Activated CD4-positive, alpha-beta memory T cell treated with anti-CD3 and anti-CD28 coated beads for 36 hours (primary cell): Measurements from ENCODE around the gene TLR6. TPM values are rescaled to one million over a fixed set of nuclear protein-coding genes. Genes with fewer than 3 reads are reported as not detected.
"Not testable (repeated sequence)": the region's sequence is repeated elsewhere in the genome, so short reads cannot be mapped to it uniquely, and the experiment has no call there.

Experiments
- CTCF ChIA-PET: fragments of 350-600 bp; sonication (Branson Sonifier 250); formaldehyde crosslinking; loops from one replicate; lab custom pipeline; 2021; ENCODE audit warnings: antibody characterized with exemption, inconsistent platforms; lab: Charles Lee
- POLR2A ChIA-PET: fragments of 350-600 bp; sonication (Branson Sonifier 250); formaldehyde crosslinking; loops from one replicate; lab custom pipeline; 2021; ENCODE audit warnings: antibody characterized with exemption; lab: Charles Lee
- DNase-seq: peaks from one replicate; pipeline ENCODE4 v3.0.0-alpha.2; 2020
- H3K27ac Mint-ChIP-seq: one replicate; pipeline ENCODE4 v1.8.0; 2021; ENCODE audit warnings: mixed read lengths
- H3K27me3 Mint-ChIP-seq: one replicate; pipeline ENCODE4 v1.8.0; 2021; ENCODE audit warnings: mixed read lengths
- H3K36me3 Mint-ChIP-seq: one replicate; pipeline ENCODE4 v1.8.0; 2021; ENCODE audit warnings: mixed read lengths
- H3K4me1 Mint-ChIP-seq: one replicate; pipeline ENCODE4 v1.8.0; 2021; ENCODE audit warnings: low read depth, mixed read lengths
- H3K4me3 Mint-ChIP-seq: one replicate; pipeline ENCODE4 v1.8.0; 2021; ENCODE audit warnings: mild to moderate bottlenecking, mixed read lengths
- H3K9me3 Mint-ChIP-seq: one replicate; pipeline ENCODE4 v1.8.0; 2021; ENCODE audit warnings: mixed read lengths
- intact Hi-C: fragments of 100-400 bp; cut with micrococcal nuclease; formaldehyde crosslinking; loops from one replicate; pipeline ENCODE4 v1.15.1; 2023
- total RNA-seq, 2 experiments: library from RNA; stranded (reverse); gene quantifications; one replicate each; pipeline ENCODE4 v1.2.3, GENCODE V29; 2021

TLR6 gene
- total RNA-seq, 2 experiments from 2014 or later, result 1.4 to 2.2 TPM

DNA sequence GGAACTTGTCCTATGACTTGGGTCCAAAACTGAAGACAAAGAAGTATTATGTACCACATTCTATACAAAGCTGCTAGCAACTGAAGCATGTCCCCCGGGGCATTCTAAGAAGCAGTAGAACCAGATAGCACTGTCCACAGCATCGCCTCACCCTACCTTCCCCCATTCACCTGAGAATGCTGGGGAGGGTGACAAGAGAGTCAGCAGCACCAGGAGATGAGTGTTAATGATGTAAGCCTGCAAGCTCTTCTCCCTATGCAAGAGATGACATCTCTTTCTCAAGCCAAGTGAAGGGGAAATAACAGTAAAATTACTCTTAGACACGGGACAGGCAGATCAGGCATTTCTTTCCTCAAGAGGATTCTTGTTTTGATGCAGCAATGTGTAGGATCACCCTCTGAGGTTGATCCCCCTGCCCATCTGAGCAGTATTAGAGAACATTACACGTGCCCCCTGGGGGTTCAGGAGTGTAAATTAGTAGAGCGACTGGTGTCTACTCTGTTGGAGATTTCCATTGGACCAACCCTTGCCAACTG, 38.1 kb downstream of the TLR6 start:
- peaks cover 4% of the 10 kb centered on the region for H3K36me3 Mint-ChIP-seq
- no peak overlapping the region for H3K27ac Mint-ChIP-seq
- ChIA-PET POLR2A (no interaction called here), CTCF (interaction anchor here (1.2 to 1.5 kb wide), 2 partner anchors 42 to 59 kb away, joined by 4 to 7 read pairs; no protein-coding TSS in a partner anchor)
- intact Hi-C loops, result loop anchor here (2.0 kb wide), 1 partner anchor 20 kb away; no protein-coding TSS in a partner anchor
- no peak for DNase-seq
- peaks cover 20% of the 10 kb centered on the region for H3K9me3 Mint-ChIP-seq
- H3K4me3 Mint-ChIP-seq, result no peak overlapping the region
- no peaks in the 10 kb centered on the region for H3K27me3 Mint-ChIP-seq
- peaks cover 22% of the 10 kb centered on the region for H3K4me1 Mint-ChIP-seq

DNA sequence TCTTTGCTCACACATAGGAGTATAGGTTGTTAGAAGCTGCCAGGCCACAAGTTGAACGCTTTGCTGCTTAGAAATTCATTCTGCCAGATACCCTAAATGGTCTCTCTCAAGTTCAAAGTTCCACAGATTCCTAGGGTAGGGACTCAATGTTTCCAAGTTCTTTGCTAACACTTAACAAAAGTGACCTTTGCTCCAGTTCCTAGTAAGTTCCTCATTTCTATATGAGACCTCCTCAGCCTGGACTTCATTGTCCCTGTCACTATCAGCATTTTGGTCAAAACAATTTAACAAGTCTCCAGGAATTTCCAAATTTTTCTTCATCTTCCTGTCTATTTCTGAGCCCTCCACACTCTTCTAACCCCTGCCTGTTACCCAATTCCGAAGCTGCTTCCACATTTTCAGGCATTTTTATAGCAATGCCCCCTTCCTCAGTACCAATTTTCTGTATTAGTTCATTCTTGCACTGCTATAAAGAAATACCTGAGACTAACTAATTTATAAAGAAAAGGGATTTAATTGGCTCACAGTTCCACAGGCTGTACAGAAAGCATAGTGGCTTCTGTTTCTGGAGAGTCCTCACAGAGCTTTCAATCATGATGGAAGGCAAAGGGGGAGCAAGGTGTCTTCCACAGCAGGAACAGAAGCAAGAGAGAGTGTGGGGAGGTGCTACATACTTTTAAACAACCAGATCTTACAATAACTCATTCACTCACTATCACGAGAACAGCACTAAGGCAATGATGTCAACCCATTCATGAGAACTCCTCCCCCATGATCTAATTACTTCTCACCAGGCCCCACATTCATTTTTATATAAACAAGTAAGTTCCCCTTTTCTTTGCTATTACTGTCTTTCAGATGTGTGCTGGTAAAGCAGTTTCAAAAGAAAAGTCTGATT, 40.5 kb downstream of the TLR6 start:
- Mint-ChIP-seq H3K4me3 (no peak overlapping the region), H3K36me3 (no peaks in the 10 kb centered on the region), H3K27ac (no peak overlapping the region), H3K4me1 (peaks cover 22% of the 10 kb centered on the region), H3K27me3 (no peaks in the 10 kb centered on the region), H3K9me3 (peaks cover 8% of the 10 kb centered on the region)
- CTCF ChIA-PET, result interaction anchor here (0.6 kb wide), 1 partner anchor 266 kb away, joined by 3 read pairs; no protein-coding TSS in a partner anchor
- POLR2A ChIA-PET, result no interaction called here
- no peak for DNase-seq
- intact Hi-C loops, result no loop called here

DNA sequence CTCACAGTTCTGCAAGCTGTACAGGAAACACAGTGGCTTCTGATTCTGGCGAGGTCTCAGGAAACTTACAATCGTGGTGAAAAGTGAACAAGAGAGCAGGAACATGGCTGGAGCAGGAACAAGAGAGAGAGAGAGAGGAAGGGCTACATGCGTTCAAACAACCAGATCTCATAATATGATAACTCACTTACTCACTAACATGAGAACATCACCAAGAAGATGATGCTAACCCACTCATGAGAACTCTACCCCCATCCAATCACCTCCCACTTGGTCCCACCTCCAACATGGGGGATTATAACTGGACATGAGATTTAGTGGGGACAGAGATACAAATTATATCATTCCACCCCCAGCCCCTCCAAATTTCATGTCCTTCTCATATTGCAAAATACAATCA, 42.2 kb downstream of the TLR6 start:
- Mint-ChIP-seq H3K9me3 (peaks cover 8% of the 10 kb centered on the region), H3K4me3 (no peak overlapping the region), H3K27me3 (no peaks in the 10 kb centered on the region), H3K36me3 (no peaks in the 10 kb centered on the region), H3K27ac (no peak overlapping the region), H3K4me1 (peaks cover 7% of the 10 kb centered on the region)
- intact Hi-C loops, result no loop called here
- no peak for DNase-seq
- ChIA-PET CTCF (interaction anchor here (2.2 kb wide), 1 partner anchor 55 kb away, joined by 7 read pairs; no protein-coding TSS in a partner anchor), POLR2A (no interaction called here)

DNA sequence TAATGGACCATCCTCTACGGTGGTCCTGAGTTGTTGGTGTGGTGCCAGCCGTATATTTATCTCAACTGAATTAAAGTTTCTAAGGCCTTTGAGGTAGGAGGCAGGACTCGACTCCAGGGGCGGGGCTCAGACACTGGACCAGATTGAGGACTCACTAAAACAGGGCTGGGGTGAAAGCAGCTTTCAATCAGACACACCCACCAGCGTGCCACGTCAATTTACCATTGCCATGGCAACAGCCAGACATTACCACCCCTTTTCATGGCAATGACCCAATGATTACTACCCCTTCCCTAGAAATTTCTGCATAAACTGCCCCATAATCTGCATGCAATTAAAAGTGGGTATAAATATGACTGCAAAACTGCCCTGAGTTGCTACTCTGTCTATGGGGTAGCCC, 45.3 kb downstream of the TLR6 start:
- Mint-ChIP-seq H3K4me3 (no peak overlapping the region), H3K36me3 (no peaks in the 10 kb centered on the region), H3K27me3 (no peaks in the 10 kb centered on the region), H3K9me3 (peaks cover 8% of the 10 kb centered on the region), H3K27ac (no peak overlapping the region), H3K4me1 (no peaks in the 10 kb centered on the region)
- intact Hi-C loops, result no loop called here
- ChIA-PET POLR2A (no interaction called here), CTCF (no interaction called here)
- no peak for DNase-seq

DNA sequence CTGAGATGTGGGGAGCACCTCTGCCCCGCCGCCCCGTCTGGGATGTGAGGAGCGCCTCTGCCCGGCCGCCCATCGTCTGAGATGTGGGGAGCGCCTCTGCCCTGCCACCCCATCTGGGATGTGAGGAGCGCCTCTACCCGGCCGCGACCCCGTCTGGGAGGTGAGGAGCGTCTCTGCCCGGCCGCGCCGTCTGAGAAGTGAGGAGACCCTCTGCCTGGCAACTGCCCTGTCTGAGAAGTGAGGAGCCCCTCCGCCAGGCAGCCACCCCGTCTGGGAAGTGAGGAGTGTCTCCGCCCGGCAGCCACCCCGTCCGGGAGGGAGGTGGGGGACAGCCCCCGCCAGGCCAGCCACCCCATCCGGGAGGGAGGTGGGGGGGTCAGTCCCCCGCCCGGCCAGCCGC, 49.2 kb downstream of the TLR6 start:
- H3K4me3 Mint-ChIP-seq, result not testable (repeated sequence)

DNA sequence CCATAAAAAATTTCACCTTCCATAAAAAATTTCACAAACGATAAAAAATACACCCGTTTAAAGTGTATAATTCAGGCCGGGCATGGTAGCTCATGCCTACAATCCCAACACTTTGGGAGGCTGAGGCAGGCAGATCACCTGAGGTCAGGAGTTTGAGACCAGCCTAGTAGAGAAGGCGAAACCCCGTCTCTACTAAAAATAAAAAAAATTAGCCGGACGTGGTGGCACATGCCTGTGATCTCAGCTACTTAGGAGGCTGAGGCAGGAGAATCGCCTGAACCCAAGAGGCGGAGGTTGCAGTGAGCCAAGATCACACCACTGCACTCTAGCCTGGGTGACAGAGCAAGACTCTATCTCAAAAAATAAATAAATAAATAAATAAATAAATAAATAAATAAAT, 50.4 kb downstream of the TLR6 start:
- peaks cover 16% of the 10 kb centered on the region for H3K9me3 Mint-ChIP-seq
- DNase-seq, CTCF ChIA-PET, H3K4me3 Mint-ChIP-seq, H3K27me3 Mint-ChIP-seq, H3K27ac Mint-ChIP-seq, POLR2A ChIA-PET: not testable (repeated sequence)
- H3K4me1 Mint-ChIP-seq, result peaks cover 35% of the 10 kb centered on the region
- intact Hi-C loops, result loop anchor here (10.0 kb wide), 2 partner anchors 179 to 239 kb away; no protein-coding TSS in a partner anchor
- H3K36me3 Mint-ChIP-seq, result peaks cover 19% of the 10 kb centered on the region

More for the DNA sequence above, 49.2 kb downstream of the TLR6 start:
- DNase-seq, CTCF ChIA-PET, POLR2A ChIA-PET, H3K9me3 Mint-ChIP-seq, H3K36me3 Mint-ChIP-seq, H3K27ac Mint-ChIP-seq, H3K27me3 Mint-ChIP-seq: not testable (repeated sequence)
- intact Hi-C loops, result loop anchor here (10.0 kb wide), 2 partner anchors 177 to 237 kb away; no protein-coding TSS in a partner anchor
- peaks cover 33% of the 10 kb centered on the region for H3K4me1 Mint-ChIP-seq

DNA sequence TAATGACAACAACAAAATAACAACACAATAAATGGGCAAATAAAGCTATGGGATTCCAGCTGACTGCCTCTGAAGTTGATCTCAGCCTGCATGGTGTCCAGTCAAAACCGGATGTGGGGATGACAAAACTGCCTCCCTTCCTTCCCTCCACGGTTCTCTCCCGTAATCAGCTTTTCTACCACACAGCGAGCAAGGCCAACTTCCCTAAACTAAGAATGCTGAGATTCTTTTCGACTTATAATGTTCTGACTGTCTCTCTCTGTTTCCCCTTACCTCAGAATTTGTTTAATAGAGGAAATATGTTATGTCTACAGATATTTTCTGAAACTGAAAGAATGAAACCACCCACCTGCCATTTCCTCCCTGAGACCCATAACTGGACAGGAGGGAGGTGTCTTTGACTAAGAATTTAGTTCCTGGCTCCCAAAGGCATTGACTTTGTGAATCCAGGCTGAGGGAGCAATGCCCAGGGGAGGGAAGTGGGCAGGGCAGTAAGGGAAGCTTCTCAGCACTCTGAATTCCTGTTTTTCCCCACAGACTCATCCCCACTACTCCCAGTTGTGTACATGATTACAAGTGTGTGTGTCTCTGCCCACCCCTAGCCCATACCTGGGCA, 51.0 kb downstream of the TLR6 start:
- Mint-ChIP-seq H3K36me3 (peaks cover 25% of the 10 kb centered on the region), H3K9me3 (peaks cover 22% of the 10 kb centered on the region), H3K27ac (peak overlapping the region; percentile 91), H3K4me1 (peaks cover 35% of the 10 kb centered on the region), H3K27me3 (no peaks in the 10 kb centered on the region), H3K4me3 (peak overlapping the region; percentile 76)
- intact Hi-C loops, result loop anchor here (1.0 to 10.0 kb wide), 4 partner anchors 23 to 499 kb away; partner anchors contain the start of gene TLR10
- CTCF ChIA-PET, result interaction anchor here (1.0 to 3.7 kb wide), 6 partner anchors 24 to 394 kb away, joined by 3 to 43 read pairs (median 11); partner anchors contain the start of genes TLR10 and TLR6
- POLR2A ChIA-PET, result interaction anchor here (1.2 kb wide), 1 partner anchor 50 kb away, joined by 3 read pairs; no protein-coding TSS in a partner anchor
- peak; percentile 50 for DNase-seq

DNA sequence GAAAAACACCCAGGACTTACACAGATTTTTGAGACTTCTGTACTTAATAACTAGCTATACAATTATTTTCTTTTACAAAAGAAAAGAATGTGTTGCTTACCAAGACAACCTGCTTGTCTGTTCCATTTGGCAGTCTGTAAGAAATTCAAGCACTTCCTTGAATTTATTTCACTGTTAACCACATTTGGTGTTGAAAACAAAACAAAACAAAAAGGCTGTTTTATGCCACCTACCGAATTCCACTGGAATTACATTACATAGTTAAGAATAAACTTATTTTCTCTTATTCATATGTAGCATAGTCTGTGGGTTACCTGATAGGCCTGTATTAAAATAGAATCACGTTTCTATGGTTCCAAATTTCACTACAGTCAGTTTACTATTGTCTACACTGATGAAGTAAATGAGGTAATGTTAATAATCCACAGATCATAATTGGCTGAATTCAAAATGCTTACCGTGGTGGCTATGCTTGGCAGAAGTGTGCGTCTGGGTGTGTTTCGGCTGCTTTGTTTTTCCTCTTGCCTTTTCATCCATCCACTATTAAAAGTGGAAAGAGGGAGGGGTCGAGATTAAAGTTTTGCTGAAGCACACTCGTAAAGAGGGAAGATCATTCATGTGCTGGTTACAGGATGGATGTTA, 51.8 kb downstream of the TLR6 start, which contains the start of gene TLR1:
TLR1 (minus strand) TSS at position 138 of the 642 bp plus-strand sequence. CDS start 5,960 bp downstream, outside the sequence.
- H3K4me1 Mint-ChIP-seq, result peaks cover 35% of the 10 kb centered on the region
- no peaks in the 10 kb centered on the region for H3K27me3 Mint-ChIP-seq
- DNase-seq, result peak; percentile 24
- intact Hi-C loops, result loop anchor here (1.0 to 10.0 kb wide), 11 partner anchors 15 to 672 kb away; partner anchors contain the start of genes TLR10 and TLR6
- ChIA-PET POLR2A (interaction anchor here (1.2 to 1.3 kb wide), 2 partner anchors 50 to 266 kb away, joined by 3 to 4 read pairs; no protein-coding TSS in a partner anchor), CTCF (interaction anchor here (0.9 to 3.7 kb wide), 18 partner anchors 21 to 714 kb away, joined by 3 to 43 read pairs (median 5); partner anchors contain the start of genes TLR10 and TLR6)
- H3K27ac Mint-ChIP-seq, result peak within 1 kb of the TSS; percentile 91
- H3K36me3 Mint-ChIP-seq, result peaks cover 34% of the 10 kb centered on the region
- H3K9me3 Mint-ChIP-seq, result peaks cover 30% of the 10 kb centered on the region
- H3K4me3 Mint-ChIP-seq, result peak within 1 kb of the TSS; percentile 76

DNA sequence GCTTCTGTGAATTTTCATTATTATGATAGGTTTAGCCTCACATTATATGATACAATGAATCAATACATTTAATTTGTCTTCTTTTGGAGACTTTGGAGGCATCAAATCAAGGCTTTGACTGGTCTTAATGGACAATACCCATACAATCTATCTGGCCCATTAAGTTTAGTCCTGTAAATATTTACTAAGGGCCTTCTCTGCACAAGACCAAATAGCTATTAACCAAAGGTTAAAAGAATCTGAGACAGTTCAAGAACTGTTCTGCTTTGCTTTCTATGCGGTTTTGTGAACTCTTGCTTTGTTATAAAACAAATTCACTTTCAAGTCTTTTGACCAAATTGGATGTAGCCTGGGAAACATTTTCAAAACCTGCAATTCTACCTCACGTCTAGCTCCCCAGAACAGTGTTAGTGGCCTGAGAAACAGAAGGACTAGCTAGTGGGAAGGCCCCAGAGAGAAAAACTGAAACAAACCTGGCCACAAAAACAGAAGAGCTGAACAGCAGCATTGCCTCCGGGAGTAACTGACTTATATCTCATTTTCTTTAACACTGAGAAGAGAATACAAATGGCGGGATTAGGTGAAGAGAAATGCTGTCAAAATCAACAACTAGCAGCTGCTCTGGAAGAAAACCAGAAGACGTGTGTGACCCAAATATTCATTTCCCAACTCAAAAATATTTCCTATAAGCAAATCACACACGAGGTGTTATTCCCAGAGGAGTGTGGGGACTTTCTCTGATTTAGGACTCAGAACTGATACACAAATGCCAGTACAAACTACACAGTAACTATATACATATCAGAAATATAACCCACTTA, 52.6 kb downstream of the TLR6 start:
- ChIA-PET CTCF (interaction anchor here (0.8 to 3.7 kb wide), 21 partner anchors 16 to 713 kb away, joined by 3 to 43 read pairs (median 4); partner anchors contain the start of genes TLR10, TLR6 and WDR19), POLR2A (interaction anchor here (0.5 to 1.8 kb wide), 5 partner anchors 16 to 830 kb away, joined by 3 to 5 read pairs (median 4); no protein-coding TSS in a partner anchor)
- H3K4me1 Mint-ChIP-seq, result peaks cover 35% of the 10 kb centered on the region
- peaks cover 41% of the 10 kb centered on the region for H3K36me3 Mint-ChIP-seq
- intact Hi-C loops, result loop anchor here (1.0 to 10.0 kb wide), 10 partner anchors 15 to 672 kb away; partner anchors contain the start of genes TLR10 and TLR6
- DNase-seq, result peak; percentile 61
- H3K27ac Mint-ChIP-seq, result peak overlapping the region; percentile 91
- peak overlapping the region; percentile 76 for H3K4me3 Mint-ChIP-seq
- H3K27me3 Mint-ChIP-seq, result no peaks in the 10 kb centered on the region
- H3K9me3 Mint-ChIP-seq, result peaks cover 37% of the 10 kb centered on the region
